Neural progenitor cell (in vitro differentiated cells): ENCODE data around the gene PCDH15. TPM values are rescaled to one million over a fixed set of nuclear protein-coding genes. Genes with fewer than 3 reads are reported as not detected.

Experiments
- DNase-seq: peaks from one replicate; pipeline ENCODE4 v3.0.0-alpha.2; 2016; ENCODE audit warnings: low spot score
- H2AFZ ChIP-seq: fragments of 200-600 bp; sonication (generic); replicated peaks from 2 replicates; pipeline ENCODE4 v1.6.1; 2016; ENCODE audit warnings: antibody characterized with exemption
- H3F3A ChIP-seq: fragments of 200-600 bp; sonication (generic); 2 replicates; pipeline ENCODE4 v1.6.1; 2016; ENCODE audit warnings: antibody characterized with exemption, low read depth
- H3K27ac ChIP-seq: fragments of 200-600 bp; sonication (generic); 2 replicates; pipeline ENCODE4 v1.5.1; 2016; ENCODE audit warnings: mild to moderate bottlenecking
- H3K27me3 ChIP-seq: fragments of 200-600 bp; sonication (generic); 2 replicates; pipeline ENCODE4 v1.6.1; 2016; ENCODE audit warnings: mild to moderate bottlenecking, moderate library complexity
- H3K36me3 ChIP-seq: fragments of 200-600 bp; sonication (generic); 2 replicates; pipeline ENCODE4 v1.5.1; 2016
- H3K4me1 ChIP-seq: fragments of 200-600 bp; sonication (generic); 2 replicates; pipeline ENCODE4 v1.6.1; 2016; ENCODE audit warnings: mixed run types
- H3K4me2 ChIP-seq: fragments of 200-600 bp; sonication (generic); 2 replicates; pipeline ENCODE4 v1.6.1; 2016
- H3K4me3 ChIP-seq: fragments of 200-600 bp; sonication (generic); 2 replicates; pipeline ENCODE4 v1.5.1; 2016
- H3K79me2 ChIP-seq: fragments of 200-600 bp; sonication (generic); 2 replicates; pipeline ENCODE4 v1.6.1; 2016; ENCODE audit warnings: low read depth
- H3K9ac ChIP-seq: fragments of 200-600 bp; sonication (generic); 2 replicates; pipeline ENCODE4 v1.6.1; 2016
- H3K9me3 ChIP-seq: fragments of 200-600 bp; sonication (generic); 2 replicates; pipeline ENCODE4 v1.5.1; 2016; ENCODE audit warnings: low read depth
- H4K20me1 ChIP-seq: fragments of 200-600 bp; sonication (generic); 2 replicates; pipeline ENCODE4 v1.6.1; 2016; ENCODE audit warnings: low read depth
- H3K27ac Mint-ChIP-seq: 3 replicates; pipeline ENCODE4 v1.8.0; 2021; ENCODE audit warnings: mixed read lengths
- H3K27me3 Mint-ChIP-seq: 2 replicates; pipeline ENCODE4 v1.8.0; 2022; ENCODE audit warnings: low read depth, mild to moderate bottlenecking, inconsistent platforms, moderate library complexity, mixed read lengths; ENCODE audit not compliant: insufficient read depth
- H3K36me3 Mint-ChIP-seq: 3 replicates; pipeline ENCODE4 v1.8.0; 2021; ENCODE audit warnings: mixed read lengths
- H3K4me1 Mint-ChIP-seq: 3 replicates; pipeline ENCODE4 v1.8.0; 2021; ENCODE audit warnings: mixed read lengths
- H3K4me3 Mint-ChIP-seq: 3 replicates; pipeline ENCODE4 v1.8.0; 2021; ENCODE audit warnings: mild to moderate bottlenecking, moderate library complexity, mixed read lengths
- H3K9me3 Mint-ChIP-seq: 3 replicates; pipeline ENCODE4 v1.8.0; 2020; ENCODE audit warnings: mixed read lengths
- EZH2 ChIP-seq: fragments of 200-600 bp; sonication (generic); IDR thresholded peaks from 2 replicates; pipeline ENCODE4 v1.6.1; 2017; ENCODE audit warnings: antibody characterized with exemption, mild to moderate bottlenecking, moderate library complexity
- EZH2phosphoT487 ChIP-seq: fragments of 200-600 bp; sonication (generic); IDR thresholded peaks from 2 replicates; pipeline ENCODE4 v1.6.1; 2017; ENCODE audit warnings: antibody characterized with exemption
- total RNA-seq: library from RNA; depleted of rRNA; stranded (reverse); fragments of >200 nt; gene quantifications from 2 replicates; pipeline ENCODE4 v1.2.3, GENCODE V29; 2015; ENCODE audit warnings: low replicate concordance
- TF ChIP-seq, protein P1 (sequence below): fragments of 200-600 bp; sonication (generic); IDR thresholded peaks from 2 replicates; pipeline ENCODE4 v1.5.1; 2017; ENCODE audit warnings: antibody characterized with exemption, mild to moderate bottlenecking

Gene PCDH15
- total RNA-seq, 1 donor from 2014 or later, result 0.17 TPM

DNA sequence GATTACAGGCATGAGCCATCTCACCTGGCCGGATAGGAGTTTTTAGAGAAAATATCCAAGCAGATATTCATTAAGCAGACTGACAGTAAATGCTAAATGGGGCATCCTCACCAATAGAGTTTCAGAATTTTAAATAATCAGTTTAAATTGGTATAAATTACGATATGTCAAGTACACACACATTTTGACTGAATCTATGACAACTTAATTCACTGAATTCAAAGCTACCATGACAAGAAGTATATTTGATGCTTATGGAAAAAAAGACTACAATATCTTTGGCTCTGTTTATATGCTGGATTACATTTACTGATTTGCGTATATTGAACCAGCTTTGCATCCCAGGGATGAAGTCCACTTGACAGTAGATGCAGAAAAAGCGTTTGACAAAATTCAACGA is 774.7 kb downstream of the PCDH15 start:
- Histone ChIP-seq H3K27ac (no peak overlapping the region), H3K36me3 (no peaks in the 10 kb centered on the region), H3K27me3 (no peaks in the 10 kb centered on the region), H2AFZ (no peak overlapping the region), H3K4me1 (no peaks in the 10 kb centered on the region), H3K9ac (no peak overlapping the region), H3K4me3 (no peak overlapping the region), H3K9me3 (no peaks in the 10 kb centered on the region), H3K4me2 (no peak overlapping the region), H3F3A (no peaks in the 10 kb centered on the region), H4K20me1 (no peaks in the 10 kb centered on the region), H3K79me2 (no peaks in the 10 kb centered on the region)
- no peaks in the 10 kb centered on the region for H3K9me3 Mint-ChIP-seq
- H3K36me3 Mint-ChIP-seq, result no peaks in the 10 kb centered on the region
- H3K27me3 Mint-ChIP-seq, result no peaks in the 10 kb centered on the region
- H3K4me3 Mint-ChIP-seq, result no peak overlapping the region
- DNase-seq, result no peak
- TF ChIP-seq EZH2phosphoT487 (no peak), EZH2 (no peak)
- TF ChIP-seq, protein P1, sequence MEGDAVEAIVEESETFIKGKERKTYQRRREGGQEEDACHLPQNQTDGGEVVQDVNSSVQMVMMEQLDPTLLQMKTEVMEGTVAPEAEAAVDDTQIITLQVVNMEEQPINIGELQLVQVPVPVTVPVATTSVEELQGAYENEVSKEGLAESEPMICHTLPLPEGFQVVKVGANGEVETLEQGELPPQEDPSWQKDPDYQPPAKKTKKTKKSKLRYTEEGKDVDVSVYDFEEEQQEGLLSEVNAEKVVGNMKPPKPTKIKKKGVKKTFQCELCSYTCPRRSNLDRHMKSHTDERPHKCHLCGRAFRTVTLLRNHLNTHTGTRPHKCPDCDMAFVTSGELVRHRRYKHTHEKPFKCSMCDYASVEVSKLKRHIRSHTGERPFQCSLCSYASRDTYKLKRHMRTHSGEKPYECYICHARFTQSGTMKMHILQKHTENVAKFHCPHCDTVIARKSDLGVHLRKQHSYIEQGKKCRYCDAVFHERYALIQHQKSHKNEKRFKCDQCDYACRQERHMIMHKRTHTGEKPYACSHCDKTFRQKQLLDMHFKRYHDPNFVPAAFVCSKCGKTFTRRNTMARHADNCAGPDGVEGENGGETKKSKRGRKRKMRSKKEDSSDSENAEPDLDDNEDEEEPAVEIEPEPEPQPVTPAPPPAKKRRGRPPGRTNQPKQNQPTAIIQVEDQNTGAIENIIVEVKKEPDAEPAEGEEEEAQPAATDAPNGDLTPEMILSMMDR, result no peak
- H3K27ac Mint-ChIP-seq, result no peak overlapping the region
- no peaks in the 10 kb centered on the region for H3K4me1 Mint-ChIP-seq

DNA sequence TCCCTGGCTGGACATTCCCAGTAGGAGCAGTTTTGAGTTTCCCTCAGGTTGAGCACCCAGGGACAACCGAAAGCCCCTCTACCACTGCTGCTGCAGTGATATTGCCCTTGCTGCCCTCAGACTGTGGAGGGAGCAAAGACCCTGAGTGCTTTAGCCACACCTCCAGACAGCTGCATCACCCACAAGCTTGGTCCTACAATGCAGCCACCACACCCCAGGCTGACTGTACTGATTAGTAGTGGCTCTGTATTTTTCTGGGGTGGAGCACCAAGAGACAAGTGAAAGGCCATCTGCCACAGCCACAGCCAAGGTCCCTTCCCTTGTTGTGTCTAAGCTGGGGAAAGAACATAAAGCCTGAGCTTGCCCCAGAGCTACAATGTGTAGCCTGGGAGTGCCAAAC is 789.9 kb downstream of the PCDH15 start:
- Histone ChIP-seq H3K9ac (no peak overlapping the region), H2AFZ (no peak overlapping the region), H4K20me1 (no peaks in the 10 kb centered on the region), H3K4me1 (no peaks in the 10 kb centered on the region), H3K4me2 (no peak overlapping the region), H3K27ac (no peak overlapping the region), H3K4me3 (no peak overlapping the region), H3F3A (no peaks in the 10 kb centered on the region), H3K9me3 (no peaks in the 10 kb centered on the region), H3K79me2 (no peaks in the 10 kb centered on the region), H3K36me3 (no peaks in the 10 kb centered on the region), H3K27me3 (no peaks in the 10 kb centered on the region)
- Mint-ChIP-seq H3K4me1 (no peaks in the 10 kb centered on the region), H3K27ac (no peak overlapping the region), H3K9me3 (no peaks in the 10 kb centered on the region), H3K27me3 (no peaks in the 10 kb centered on the region), H3K36me3 (no peaks in the 10 kb centered on the region), H3K4me3 (no peak overlapping the region)
- no peak for DNase-seq
- TF ChIP-seq EZH2phosphoT487 (no peak), EZH2 (no peak)
- TF ChIP-seq, protein P1, result no peak

- H3K4me3 ChIP-seq, result no peak overlapping the region
- H3K27ac Mint-ChIP-seq, result no peak overlapping the region
- DNase-seq, result no peak
- H3K4me3 Mint-ChIP-seq, result no peak overlapping the region
- H3K27ac ChIP-seq, result no peak overlapping the region
- no peak overlapping the region for H3K4me2 ChIP-seq
- no peak overlapping the region for H2AFZ ChIP-seq
- no peak overlapping the region for H3K9ac ChIP-seq
- H3K9me3 Mint-ChIP-seq, result no peaks in the 10 kb centered on the region
- no peaks in the 10 kb centered on the region for H3K27me3 Mint-ChIP-seq
- H3K4me1 ChIP-seq, result no peaks in the 10 kb centered on the region
- TF ChIP-seq, protein P1, result no peak
- TF ChIP-seq EZH2, result no peak
- TF ChIP-seq EZH2phosphoT487, result no peak
- no peaks in the 10 kb centered on the region for H3K36me3 ChIP-seq
- no peaks in the 10 kb centered on the region for H3K36me3 Mint-ChIP-seq
- no peaks in the 10 kb centered on the region for H4K20me1 ChIP-seq
- H3K27me3 ChIP-seq, result no peaks in the 10 kb centered on the region
- no peaks in the 10 kb centered on the region for H3F3A ChIP-seq
- no peaks in the 10 kb centered on the region for H3K9me3 ChIP-seq
- H3K79me2 ChIP-seq, result no peaks in the 10 kb centered on the region
- no peaks in the 10 kb centered on the region for H3K4me1 Mint-ChIP-seq
Observed at GRCh38 chr10:54010337-54010933, 790.6 kb downstream of the PCDH15 start.
